IPS-20b (cell line): ENCODE results near the gene MREG.

Source experiments
- H3K27ac ChIP-seq: one replicate; pipeline ENCODE4 v1.5.1; 2013; ENCODE audit warnings: low read length
- H3K27me3 ChIP-seq: 2 replicates; pipeline ENCODE4 v1.6.1; 2013; ENCODE audit warnings: mild to moderate bottlenecking, low read length, inconsistent platforms; ENCODE audit not compliant: insufficient read depth
- H3K36me3 ChIP-seq: 2 replicates; pipeline ENCODE4 v1.6.1; 2013; ENCODE audit warnings: low read depth, mild to moderate bottlenecking, inconsistent platforms, low read length, moderate library complexity; ENCODE audit not compliant: insufficient read depth
- H3K4me1 ChIP-seq: 2 replicates; pipeline ENCODE4 v1.6.1; 2013; ENCODE audit warnings: mild to moderate bottlenecking, control low read depth, inconsistent platforms, low read length, moderate library complexity; ENCODE audit not compliant: insufficient read depth
- H3K4me3 ChIP-seq: 2 replicates; pipeline ENCODE4 v1.5.1; 2013; ENCODE audit warnings: mild to moderate bottlenecking, low read length, inconsistent platforms
- H3K9ac ChIP-seq: 2 replicates; pipeline ENCODE4 v1.6.1; 2013; ENCODE audit warnings: low read depth, mild to moderate bottlenecking, inconsistent platforms, low read length, moderate library complexity
- H3K9me3 ChIP-seq: 2 replicates; pipeline ENCODE4 v1.6.1; 2013; ENCODE audit warnings: mild to moderate bottlenecking, low read depth, low read length, inconsistent platforms; ENCODE audit not compliant: insufficient read depth

MREG gene

DNA sequence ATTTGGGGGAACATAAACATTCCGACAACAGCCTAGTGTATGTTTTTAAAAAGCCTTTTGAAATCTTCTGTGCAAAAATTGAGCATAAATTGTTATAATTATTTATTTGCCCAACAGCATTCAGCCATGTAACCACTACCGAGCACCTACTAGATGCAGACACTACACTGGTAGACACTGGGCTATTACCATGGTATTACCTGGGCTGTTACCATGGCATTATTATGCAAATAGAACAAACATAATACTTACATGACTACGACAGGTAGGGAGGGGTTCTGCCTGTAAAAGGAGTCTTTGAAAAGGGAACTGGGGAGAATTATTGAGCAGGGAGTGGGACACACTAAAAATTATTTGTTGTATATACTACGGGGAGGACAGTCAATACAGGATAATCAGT lies 116.4 kb downstream of the MREG start:
- H3K27ac ChIP-seq, result no peak overlapping the region
- H3K9ac ChIP-seq, result no peak overlapping the region
- no peaks in the 10 kb centered on the region for H3K9me3 ChIP-seq
- H3K36me3 ChIP-seq, result no peaks in the 10 kb centered on the region
- no peaks in the 10 kb centered on the region for H3K4me1 ChIP-seq
- H3K4me3 ChIP-seq, result no peak overlapping the region
- no peaks in the 10 kb centered on the region for H3K27me3 ChIP-seq

DNA sequence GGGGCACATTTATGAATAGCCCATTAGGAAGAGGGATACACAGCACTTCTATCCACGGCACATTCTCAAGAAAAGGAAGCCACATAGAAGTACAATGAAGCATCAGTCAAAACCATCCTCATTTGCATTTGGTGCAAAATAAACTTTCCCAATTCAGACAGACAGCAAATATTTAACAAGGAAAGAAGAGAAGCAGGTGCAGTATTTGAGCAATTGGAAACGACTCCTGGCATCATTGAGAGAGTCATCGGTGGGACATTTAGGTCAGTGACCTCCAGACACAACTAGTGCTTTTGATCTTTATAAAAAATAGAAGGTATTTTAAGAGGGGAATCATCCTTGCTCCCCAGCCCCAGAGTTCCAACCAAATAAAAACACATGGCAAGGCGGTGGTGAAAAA lies 118.0 kb downstream of the MREG start:
- no peak overlapping the region for H3K4me3 ChIP-seq
- no peaks in the 10 kb centered on the region for H3K36me3 ChIP-seq
- H3K27ac ChIP-seq, result no peak overlapping the region
- no peak overlapping the region for H3K9ac ChIP-seq
- no peaks in the 10 kb centered on the region for H3K9me3 ChIP-seq
- no peaks in the 10 kb centered on the region for H3K27me3 ChIP-seq
- H3K4me1 ChIP-seq, result no peaks in the 10 kb centered on the region
